ENCODE measurements around the gene ATP6V0C. TPM values are rescaled to one million over a fixed set of nuclear protein-coding genes. Genes with fewer than 3 reads are reported as not detected.

ATP6V0C gene
- 136 to 285 TPM (median 252 TPM) in 5 replicates for total RNA-seq (2022; extraction: Qiagen RNA extraction)

GRCh38 chr16:2513405-2514332 lies at the start of gene ATP6V0C:
Gene ATP6V0C, plus strand, starts transcription at chr16:2513952. Its CDS starts 152 bp downstream, at chr16:2514104.

GRCh38 chr16:2471016-2471652 lies 42.6 kb upstream of the ATP6V0C start, which contains the start of gene NTN3:
Gene NTN3, plus strand, starts transcription at chr16:2471297. Its CDS starts 405 bp downstream, at chr16:2471702.

GRCh38 chr16:2474877-2475412 lies 38.8 kb upstream of the ATP6V0C start, which contains the start of gene TBC1D24:
Gene TBC1D24, plus strand, starts transcription at chr16:2475127. Its CDS starts 21,022 bp downstream, at chr16:2496149.

GRCh38 chr16:2520097-2520783 lies 6.5 kb downstream of the ATP6V0C start, which contains the start of gene AMDHD2:
Gene AMDHD2, plus strand, starts transcription at chr16:2520371. Its CDS starts 88 bp downstream, at chr16:2520459.

GRCh38 chr16:2531371-2531695 lies 17.6 kb downstream of the ATP6V0C start, which contains the start of gene CEMP1:
Gene CEMP1, minus strand, starts transcription at chr16:2531408. Its CDS starts 335 bp downstream, at chr16:2531073.

GRCh38 chr16:2537451-2538379 lies 24.0 kb downstream of the ATP6V0C start, which contains the start of gene PDPK1:
Gene PDPK1, plus strand, starts transcription at chr16:2538021. Its CDS starts 92 bp downstream, at chr16:2538113.

Other genes with a start within 250 kb of the ATP6V0C start
- 251 to 287 TPM (median 263 TPM) in 5 replicates for gene RNPS1, start 245.8 kb upstream of the ATP6V0C start, total RNA-seq (2022; extraction: Qiagen RNA extraction)
- gene ABCA3, start 173.2 kb upstream of the ATP6V0C start, total RNA-seq (2022; extraction: Qiagen RNA extraction) = 15.5 to 21.7 TPM (median 21.3 TPM) in 5 replicates
- gene CCNF, start 84.5 kb upstream of the ATP6V0C start, total RNA-seq (2022; extraction: Qiagen RNA extraction) = 21.1 to 24.3 TPM (median 22.8 TPM) in 5 replicates
- 15.5 to 22.0 TPM (median 19.2 TPM) in 5 replicates for gene TEDC2, start 53.8 kb upstream of the ATP6V0C start, total RNA-seq (2022; extraction: Qiagen RNA extraction)
- 0.05 to 0.06 TPM in 2 of 5 replicates, not detected in the others for gene NTN3, start 42.7 kb upstream of the ATP6V0C start, total RNA-seq (2022; extraction: Qiagen RNA extraction)
- 5.6 to 8.0 TPM (median 6.8 TPM) in 5 replicates for gene TBC1D24, start 38.8 kb upstream of the ATP6V0C start, total RNA-seq (2022; extraction: Qiagen RNA extraction)
- 16.4 to 25.7 TPM (median 23.7 TPM) in 5 replicates for gene AMDHD2, start 6.4 kb downstream of the ATP6V0C start, total RNA-seq (2022; extraction: Qiagen RNA extraction)
- not detected in 5 replicates for gene CEMP1, start 17.5 kb downstream of the ATP6V0C start, total RNA-seq (2022; extraction: Qiagen RNA extraction)
- gene PDPK1, start 24.1 kb downstream of the ATP6V0C start, total RNA-seq (2022; extraction: Qiagen RNA extraction) = 19.4 to 30.2 TPM (median 23.3 TPM) in 5 replicates
- gene KCTD5, start 168.6 kb downstream of the ATP6V0C start, total RNA-seq (2022; extraction: Qiagen RNA extraction) = 38.0 to 43.5 TPM (median 41.8 TPM) in 5 replicates
- gene PRSS27, start 206.3 kb downstream of the ATP6V0C start, total RNA-seq (2022; extraction: Qiagen RNA extraction) = 0.82 to 2.2 TPM (median 1.8 TPM) in 5 replicates
- 370 to 412 TPM (median 400 TPM) in 5 replicates for gene SRRM2, start 238.7 kb downstream of the ATP6V0C start, total RNA-seq (2022; extraction: Qiagen RNA extraction)